IMR-90 (cell line): Measurements from ENCODE around the gene PTCSC3. TPM values are rescaled to one million over a fixed set of nuclear protein-coding genes. Genes with fewer than 3 reads are reported as not detected.

Experiments used
- ATAC-seq: fragments of 200-7000 bp; cut with Tn5 transposase; 2 replicates; pipeline ENCODE4 v1.9.1; 2020; ENCODE audit warnings: low read depth, mild to moderate bottlenecking, moderate library complexity
- BruUV-seq: library from RNA; stranded (reverse); fragments of 400-500 nt; replicated peaks from 2 replicates; lab custom pipeline; 2021; lab: Mats Ljungman, UMichigan
- CTCF ChIA-PET: fragments of 300-600 bp; formaldehyde crosslinking; extraction: SDS; loops from one replicate; lab custom pipeline; 2021; ENCODE audit warnings: antibody characterized with exemption; lab: Yijun Ruan, JAX
- POLR2A ChIA-PET: fragments of 300-600 bp; sonication (Branson Sonifier 250); formaldehyde crosslinking; loops from one replicate; lab custom pipeline; 2022; ENCODE audit warnings: antibody characterized with exemption; ENCODE audit not compliant: unreplicated experiment; lab: Charles Lee
- DNase-seq: peaks from one replicate; pipeline ENCODE4 v3.0.0; 2013
- H2AFZ ChIP-seq: replicated peaks from 2 replicates; pipeline ENCODE3; 2013; ENCODE audit warnings: low read length, mild to moderate bottlenecking; ENCODE audit not compliant: poor library complexity
- H2AK5ac ChIP-seq: 2 replicates; pipeline ENCODE4 v1.6.1; 2013; ENCODE audit warnings: low read depth, low read length, inconsistent platforms
- H2AK9ac ChIP-seq: replicated peaks from 2 replicates; pipeline ENCODE3; 2013; ENCODE audit warnings: mild to moderate bottlenecking, low read depth, low read length, moderate library complexity; ENCODE audit not compliant: poor library complexity
- H2BK120ac ChIP-seq: 2 replicates; pipeline ENCODE4 v1.6.1; 2013; ENCODE audit warnings: low read depth, low read length, inconsistent platforms
- H2BK15ac ChIP-seq: 3 replicates; pipeline ENCODE4 v1.6.1; 2013; ENCODE audit warnings: low read depth, low read length, inconsistent platforms
- H2BK20ac ChIP-seq: 2 replicates; pipeline ENCODE4 v1.6.1; 2013; ENCODE audit warnings: low read depth, mild to moderate bottlenecking, inconsistent platforms, low read length, moderate library complexity
- H2BK5ac ChIP-seq: 2 replicates; pipeline ENCODE4 v1.6.1; 2013; ENCODE audit warnings: mild to moderate bottlenecking, low read depth, low read length, inconsistent platforms; ENCODE audit not compliant: poor library complexity, severe bottlenecking
- H3K14ac ChIP-seq: replicated peaks from 2 replicates; pipeline ENCODE4 v1.6.1; 2013; ENCODE audit warnings: low read depth, low read length, inconsistent platforms
- H3K18ac ChIP-seq: 2 replicates; pipeline ENCODE4 v1.6.1; 2013; ENCODE audit warnings: low read depth, low read length, control low read depth
- H3K23ac ChIP-seq: 2 replicates; pipeline ENCODE4 v1.6.1; 2013; ENCODE audit warnings: low read depth, low read length, inconsistent platforms
- H3K27ac ChIP-seq: 2 replicates; pipeline ENCODE4 v1.5.1; 2013; ENCODE audit warnings: mild to moderate bottlenecking, control low read depth, low read length; ENCODE audit not compliant: insufficient read depth
- H3K27me3 ChIP-seq: 2 replicates; pipeline ENCODE4 v1.6.1; 2013; ENCODE audit warnings: low read length; ENCODE audit not compliant: control insufficient read depth, insufficient read depth
- H3K36me3 ChIP-seq: 2 replicates; pipeline ENCODE4 v1.6.1; 2013; ENCODE audit warnings: low read length, mixed read lengths; ENCODE audit not compliant: control insufficient read depth, insufficient read depth
- H3K4ac ChIP-seq: 2 replicates; pipeline ENCODE4 v1.6.1; 2013; ENCODE audit warnings: low read depth, low read length, inconsistent platforms
- H3K4me1 ChIP-seq: 2 replicates; pipeline ENCODE4 v1.6.1; 2013; ENCODE audit warnings: low read length, mixed read lengths; ENCODE audit not compliant: control insufficient read depth, insufficient read depth
- H3K4me2 ChIP-seq: 2 replicates; pipeline ENCODE4 v1.6.1; 2013; ENCODE audit warnings: low read depth, mild to moderate bottlenecking, control low read depth, low read length, moderate library complexity
- H3K4me3 ChIP-seq: 2 replicates; pipeline ENCODE4 v1.5.1; 2013; ENCODE audit warnings: low read depth, mild to moderate bottlenecking, control low read depth, low read length, moderate library complexity; ENCODE audit not compliant: insufficient read depth
- H3K56ac ChIP-seq: 2 replicates; pipeline ENCODE4 v1.6.1; 2013; ENCODE audit warnings: low read length, inconsistent platforms; ENCODE audit not compliant: insufficient read depth; ENCODE audit errors: extremely low read depth
- H3K79me1 ChIP-seq, 2 experiments: 2 replicates each; pipeline ENCODE4 v1.6.1; 2013; ENCODE audit warnings: low read length in 2 of 2, inconsistent platforms in 1 of 2, low read depth in 1 of 2
- H3K9ac ChIP-seq: 2 replicates; pipeline ENCODE4 v1.6.1; 2013; ENCODE audit warnings: low read depth, low read length, control low read depth
- H3K9me1 ChIP-seq: 2 replicates; pipeline ENCODE4 v1.6.1; 2013; ENCODE audit warnings: low read length, inconsistent platforms; ENCODE audit not compliant: insufficient read depth
- H3K9me3 ChIP-seq: 2 replicates; pipeline ENCODE4 v1.6.1; 2013; ENCODE audit warnings: low read length; ENCODE audit not compliant: control insufficient read depth, insufficient read depth
- H4K20me1 ChIP-seq: 2 replicates; pipeline ENCODE4 v1.6.1; 2013; ENCODE audit warnings: low read length, inconsistent platforms; ENCODE audit not compliant: insufficient read depth
- H4K5ac ChIP-seq: 2 replicates; pipeline ENCODE4 v1.6.1; 2013; ENCODE audit warnings: mild to moderate bottlenecking, low read depth, low read length, control low read depth
- H4K8ac ChIP-seq, 2 experiments: 2 replicates each; pipeline ENCODE4 v1.6.1; 2013; ENCODE audit warnings: low read depth in 2 of 2, low read length in 2 of 2, control low read depth in 1 of 2, inconsistent platforms in 1 of 2
- H4K91ac ChIP-seq: 2 replicates; pipeline ENCODE4 v1.6.1; 2013; ENCODE audit warnings: low read depth, low read length, inconsistent platforms; ENCODE audit not compliant: insufficient read depth
- CEBPB ChIP-seq: IDR thresholded peaks from 2 replicates; pipeline ENCODE4 v1.6.1; 2012; ENCODE audit warnings: low read depth, low read length, improper control_type of control experiment
- FOS ChIP-seq: fragments of 150-350 bp; IDR thresholded peaks from 2 replicates; pipeline ENCODE4 v1.6.1; 2016; ENCODE audit warnings: low read depth, low read length
- MXI1 ChIP-seq: IDR thresholded peaks from 2 replicates; pipeline ENCODE4 v1.6.1; 2012; ENCODE audit warnings: low read depth, mild to moderate bottlenecking, low read length, moderate library complexity, borderline replicate concordance
- POLR2A ChIP-seq: IDR thresholded peaks from 2 replicates; pipeline ENCODE4 v1.6.1; 2012; ENCODE audit warnings: mild to moderate bottlenecking, low read depth, low read length
- RCOR1 ChIP-seq: IDR thresholded peaks from 2 replicates; pipeline ENCODE4 v1.6.1; 2012; ENCODE audit warnings: mild to moderate bottlenecking, low read length, improper control_type of control experiment; ENCODE audit not compliant: insufficient replicate concordance
- SMC3 ChIP-seq: fragments of 150-350 bp; IDR thresholded peaks from 2 replicates; pipeline ENCODE4 v1.6.1; 2016; ENCODE audit warnings: low read depth, mild to moderate bottlenecking, antibody characterized with exemption, low read length, moderate library complexity
- WGBS, 2 experiments: methylation state at CpG; one replicate each; pipeline versions ENCODE4 v1.1.5 to v1.1.7; 2013; ENCODE audit warnings: missing lambda C conversion rate in 2 of 2; ENCODE audit not compliant: insufficient read length in 1 of 2; ENCODE audit errors: extremely low coverage in 2 of 2; 5-methylcytosine and 5-hydroxymethylcytosine counted together
- dilution Hi-C: fragments of 300-500 bp; cut with HindIII; formaldehyde crosslinking; loops from one replicate; pipeline ENCODE4 v1.14.3; 2018; ENCODE audit warnings: low sequenced_read_pairs; ENCODE audit not compliant: unreplicated experiment
- in situ Hi-C: fragments of 300-500 bp; cut with MboI; formaldehyde crosslinking; loops from 3 replicates; pipeline ENCODE4 v1.14.3; 2019; ENCODE audit warnings: low sequenced_read_pairs, inconsistent platforms, mixed read lengths
- intact Hi-C: fragments of 100-400 bp; cut with micrococcal nuclease; formaldehyde crosslinking; loops from 2 replicates; pipeline ENCODE4 v1.10.0; 2022
- polyA plus RNA-seq, 3 experiments: library from polyadenylated mRNA; depleted of rRNA; stranded (reverse); fragments of >200 nt; gene quantifications; 2 replicates each; pipeline ENCODE4 v1.2.3, GENCODE V29; 2012; ENCODE audit warnings: low replicate concordance in 1 of 3
- total RNA-seq: library from RNA; depleted of rRNA; stranded (reverse); fragments of >200 nt; gene quantifications from 2 replicates; pipeline ENCODE4 v1.2.3, GENCODE V29; 2012
- TF ChIP-seq, protein P1 (sequence below): fragments of 150-350 bp; IDR thresholded peaks from 2 replicates; pipeline ENCODE4 v1.6.1; 2017; ENCODE audit warnings: mild to moderate bottlenecking, antibody characterized with exemption, low read length, low read depth
- TF ChIP-seq, protein P2 (sequence below): conservative IDR thresholded peaks from 2 replicates; pipeline ENCODE4 v1.5.1; 2012; ENCODE audit warnings: mild to moderate bottlenecking, low read depth, low read length, improper control_type of control experiment

The PTCSC3 gene
- total and polyA plus RNA-seq, 2 of the 4 experiments (the other 2 are of a cell fraction), result not detected

DNA sequence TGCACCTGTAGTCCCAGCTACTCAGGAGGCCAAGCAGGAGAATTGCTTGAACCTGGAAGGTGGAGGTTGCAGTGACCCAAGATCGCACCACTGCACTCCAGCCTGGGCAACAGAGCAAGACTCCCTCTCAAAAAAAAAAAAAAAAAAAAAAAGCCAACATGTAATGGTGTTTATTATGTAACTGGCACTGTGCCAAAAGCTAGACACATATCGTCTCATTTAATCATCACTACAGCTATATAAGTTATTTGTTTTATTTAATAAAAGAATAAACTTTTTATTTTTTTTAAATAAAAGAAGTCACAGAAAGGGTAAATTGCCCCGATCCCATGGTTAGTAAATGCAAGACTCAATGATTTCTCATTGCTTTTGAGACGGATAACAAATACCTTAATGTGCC lies 76.9 kb downstream of the PTCSC3 start:
- Histone ChIP-seq H3K14ac (no peak overlapping the region), H4K20me1 (no peaks in the 10 kb centered on the region), H3K9ac (no peak overlapping the region), H3K9me3 (no peaks in the 10 kb centered on the region), H2BK120ac (no peak overlapping the region), H3K79me1 (no peaks in the 10 kb centered on the region), H4K5ac (no peak overlapping the region), H3K4me1 (no peaks in the 10 kb centered on the region), H4K91ac (no peak overlapping the region), H2AK5ac (no peak overlapping the region), H3K4ac (no peak overlapping the region), H3K27ac (no peak overlapping the region), H3K27me3 (peaks cover 2% of the 10 kb centered on the region), H3K4me3 (no peak overlapping the region), H3K56ac (no peak overlapping the region), H3K18ac (no peak overlapping the region), H3K9me1 (no peaks in the 10 kb centered on the region), H2AFZ (no peak overlapping the region), H3K36me3 (no peaks in the 10 kb centered on the region), H2AK9ac (no peak overlapping the region), H2BK20ac (no peak overlapping the region), H2BK15ac (no peak overlapping the region), H4K8ac (no peak overlapping the region), H2BK5ac (no peak overlapping the region), H3K23ac (no peak overlapping the region), H3K4me2 (no peak overlapping the region)
- TF ChIP-seq, protein P1, sequence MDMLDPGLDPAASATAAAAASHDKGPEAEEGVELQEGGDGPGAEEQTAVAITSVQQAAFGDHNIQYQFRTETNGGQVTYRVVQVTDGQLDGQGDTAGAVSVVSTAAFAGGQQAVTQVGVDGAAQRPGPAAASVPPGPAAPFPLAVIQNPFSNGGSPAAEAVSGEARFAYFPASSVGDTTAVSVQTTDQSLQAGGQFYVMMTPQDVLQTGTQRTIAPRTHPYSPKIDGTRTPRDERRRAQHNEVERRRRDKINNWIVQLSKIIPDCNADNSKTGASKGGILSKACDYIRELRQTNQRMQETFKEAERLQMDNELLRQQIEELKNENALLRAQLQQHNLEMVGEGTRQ, result no peak
- TF ChIP-seq SMC3 (no peak), FOS (no peak), CEBPB (no peak), MXI1 (no peak), POLR2A (no peak), RCOR1 (no peak)
- TF ChIP-seq, protein P2, sequence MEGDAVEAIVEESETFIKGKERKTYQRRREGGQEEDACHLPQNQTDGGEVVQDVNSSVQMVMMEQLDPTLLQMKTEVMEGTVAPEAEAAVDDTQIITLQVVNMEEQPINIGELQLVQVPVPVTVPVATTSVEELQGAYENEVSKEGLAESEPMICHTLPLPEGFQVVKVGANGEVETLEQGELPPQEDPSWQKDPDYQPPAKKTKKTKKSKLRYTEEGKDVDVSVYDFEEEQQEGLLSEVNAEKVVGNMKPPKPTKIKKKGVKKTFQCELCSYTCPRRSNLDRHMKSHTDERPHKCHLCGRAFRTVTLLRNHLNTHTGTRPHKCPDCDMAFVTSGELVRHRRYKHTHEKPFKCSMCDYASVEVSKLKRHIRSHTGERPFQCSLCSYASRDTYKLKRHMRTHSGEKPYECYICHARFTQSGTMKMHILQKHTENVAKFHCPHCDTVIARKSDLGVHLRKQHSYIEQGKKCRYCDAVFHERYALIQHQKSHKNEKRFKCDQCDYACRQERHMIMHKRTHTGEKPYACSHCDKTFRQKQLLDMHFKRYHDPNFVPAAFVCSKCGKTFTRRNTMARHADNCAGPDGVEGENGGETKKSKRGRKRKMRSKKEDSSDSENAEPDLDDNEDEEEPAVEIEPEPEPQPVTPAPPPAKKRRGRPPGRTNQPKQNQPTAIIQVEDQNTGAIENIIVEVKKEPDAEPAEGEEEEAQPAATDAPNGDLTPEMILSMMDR, result no peak
- intact Hi-C loops, result no loop called here
- ATAC-seq (no peak), DNase-seq (no peak)
- POLR2A ChIA-PET, result no interaction called here
- CTCF ChIA-PET, result no interaction called here
- dilution Hi-C loops, result no loop called here
- WGBS, 2 experiments, result no CpG with 5 or more reads among the region's 4 CpGs
- BruUV-seq, result no TSS peak
- in situ Hi-C loops, result no loop called here
